Smooth muscle cell (in vitro differentiated cells): ENCODE data around the gene ITGA2B. TPM values are rescaled to one million over a fixed set of nuclear protein-coding genes. Genes with fewer than 3 reads are reported as not detected.

Source experiments
- DNase-seq: peaks from one replicate; lab custom pipeline; 2025; ENCODE audit not compliant: unreplicated experiment; lab: John Stamatoyannopoulos, UW
- H2AFZ ChIP-seq: fragments of 200-600 bp; sonication (generic); 2 replicates; pipeline ENCODE4 v1.6.0; 2016; ENCODE audit warnings: antibody characterized with exemption, low read depth, mild to moderate bottlenecking
- H3F3A ChIP-seq: fragments of 200-600 bp; sonication (generic); 2 replicates; pipeline ENCODE4 v1.6.0; 2017; ENCODE audit warnings: antibody characterized with exemption, low read depth
- H3K27ac ChIP-seq: fragments of 200-600 bp; sonication (generic); 2 replicates; pipeline ENCODE4 v1.5.1; 2016; ENCODE audit warnings: low read depth, mild to moderate bottlenecking
- H3K27me3 ChIP-seq: fragments of 200-600 bp; sonication (generic); 2 replicates; pipeline ENCODE4 v1.6.1; 2016; ENCODE audit warnings: low read depth, mild to moderate bottlenecking
- H3K36me3 ChIP-seq: fragments of 200-600 bp; sonication (generic); 2 replicates; pipeline ENCODE4 v1.5.1; 2016; ENCODE audit warnings: low read depth
- H3K4me1 ChIP-seq: fragments of 200-600 bp; sonication (generic); 2 replicates; pipeline ENCODE4 v1.5.1; 2016; ENCODE audit warnings: low read depth
- H3K4me2 ChIP-seq: fragments of 200-600 bp; sonication (generic); 2 replicates; pipeline ENCODE4 v1.6.0; 2016; ENCODE audit warnings: mild to moderate bottlenecking
- H3K4me3 ChIP-seq: fragments of 200-600 bp; sonication (generic); 2 replicates; pipeline ENCODE4 v1.5.1; 2016; ENCODE audit warnings: mild to moderate bottlenecking
- H3K79me2 ChIP-seq: fragments of 200-600 bp; sonication (generic); 2 replicates; pipeline ENCODE4 v1.6.0; 2016; ENCODE audit warnings: low read depth, mild to moderate bottlenecking
- H3K9ac ChIP-seq: fragments of 200-600 bp; sonication (generic); 2 replicates; pipeline ENCODE4 v1.6.0; 2016; ENCODE audit warnings: low read depth
- H3K9me3 ChIP-seq: fragments of 200-600 bp; sonication (generic); replicated peaks from 2 replicates; pipeline ENCODE4 v1.5.1; 2016; ENCODE audit warnings: low read depth
- H4K20me1 ChIP-seq: fragments of 200-600 bp; sonication (generic); 2 replicates; pipeline ENCODE4 v1.6.0; 2016; ENCODE audit warnings: low read depth
- CTCF ChIP-seq: fragments of 200-600 bp; sonication (generic); IDR thresholded peaks from 2 replicates; pipeline ENCODE4 v1.5.1; 2017; ENCODE audit warnings: borderline replicate concordance, mild to moderate bottlenecking, antibody characterized with exemption; ENCODE audit not compliant: insufficient read depth, poor library complexity, severe bottlenecking
- WGBS: methylation state at CpG from one replicate; pipeline ENCODE4 v1.1.7; 2016; ENCODE audit warnings: low lambda C conversion rate; 5-methylcytosine and 5-hydroxymethylcytosine counted together
- polyA plus RNA-seq: library from polyadenylated mRNA; unstranded; fragments of >200 nt; fragmentation: Nextera tagmentation; extraction: Ambion mirVana; gene quantifications from 2 replicates; pipeline ENCODE4 v1.2.1, GENCODE V29; 2016
- total RNA-seq: library from RNA; depleted of rRNA; stranded (reverse); fragments of >200 nt; gene quantifications from 2 replicates; pipeline ENCODE4 v1.2.3, GENCODE V29; 2014

ITGA2B gene
- total and polyA plus RNA-seq, 2 experiments from 2014 or later, result 2.1 to 4.0 TPM

DNA sequence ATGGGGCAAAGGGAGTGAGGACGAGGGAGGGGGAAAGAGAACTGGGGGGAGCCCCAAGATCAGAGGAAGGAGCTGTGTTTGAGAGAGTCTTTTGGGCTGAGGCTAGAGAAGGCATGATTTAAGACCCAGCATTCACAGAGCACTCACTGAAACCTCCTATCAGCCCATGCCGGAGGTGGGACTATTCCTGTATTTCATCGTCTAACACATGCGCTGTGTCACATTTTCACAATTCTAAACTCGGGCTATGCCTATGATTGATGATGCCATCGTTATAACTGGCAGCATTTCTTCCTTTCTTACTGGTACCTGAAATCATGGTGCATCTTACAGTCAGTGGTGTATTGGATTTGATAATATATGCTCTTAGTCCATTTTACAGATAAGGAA, 29.3 kb downstream of the ITGA2B start:
- Histone ChIP-seq H3K9me3 (no peaks in the 10 kb centered on the region), H4K20me1 (peaks cover 51% of the 10 kb centered on the region), H3K27me3 (no peaks in the 10 kb centered on the region), H3K36me3 (no peaks in the 10 kb centered on the region), H3K27ac (no peak overlapping the region), H2AFZ (no peak overlapping the region), H3K4me1 (peaks cover 25% of the 10 kb centered on the region), H3K9ac (no peak overlapping the region), H3F3A (peaks cover 12% of the 10 kb centered on the region), H3K4me3 (no peak overlapping the region), H3K79me2 (peaks cover 12% of the 10 kb centered on the region), H3K4me2 (peak overlapping the region; percentile 94)
- DNase-seq, result no peak
- WGBS, result 74% methylated on average over 6 of the region's 6 CpGs
- TF ChIP-seq CTCF, result no peak

- WGBS, result 91% methylated on average over 13 of the region's 14 CpGs
- peaks cover 25% of the 10 kb centered on the region for H3K4me1 ChIP-seq
- H3K27me3 ChIP-seq, result no peaks in the 10 kb centered on the region
- H3K9me3 ChIP-seq, result no peaks in the 10 kb centered on the region
- TF ChIP-seq CTCF, result no peak
- H3K79me2 ChIP-seq, result peaks cover 12% of the 10 kb centered on the region
- no peak overlapping the region for H3K9ac ChIP-seq
- no peak for DNase-seq
- peaks cover 51% of the 10 kb centered on the region for H4K20me1 ChIP-seq
- no peak overlapping the region for H2AFZ ChIP-seq
- H3K4me3 ChIP-seq, result no peak overlapping the region
- no peak overlapping the region for H3K4me2 ChIP-seq
- no peak overlapping the region for H3K27ac ChIP-seq
- H3F3A ChIP-seq, result peaks cover 12% of the 10 kb centered on the region
- H3K36me3 ChIP-seq, result no peaks in the 10 kb centered on the region
Measured at GRCh38 chr17:44359458-44360143, 29.8 kb downstream of the ITGA2B start.

- DNase-seq, result no peak
- H3K9me3 ChIP-seq, result no peaks in the 10 kb centered on the region
- TF ChIP-seq CTCF, result no peak
- WGBS, result 96% methylated on average over 6 of the region's 6 CpGs
- H3K36me3 ChIP-seq, result no peaks in the 10 kb centered on the region
- H3K4me2 ChIP-seq, result no peak overlapping the region
- no peak overlapping the region for H3K27ac ChIP-seq
- no peak overlapping the region for H3K9ac ChIP-seq
- H4K20me1 ChIP-seq, result peaks cover 51% of the 10 kb centered on the region
- no peak overlapping the region for H2AFZ ChIP-seq
- no peak overlapping the region for H3K4me3 ChIP-seq
- no peaks in the 10 kb centered on the region for H3K27me3 ChIP-seq
- H3K79me2 ChIP-seq, result peaks cover 12% of the 10 kb centered on the region
- peaks cover 25% of the 10 kb centered on the region for H3K4me1 ChIP-seq
- peaks cover 12% of the 10 kb centered on the region for H3F3A ChIP-seq
Measured at GRCh38 chr17:44359006-44359405, 30.4 kb downstream of the ITGA2B start.

DNA sequence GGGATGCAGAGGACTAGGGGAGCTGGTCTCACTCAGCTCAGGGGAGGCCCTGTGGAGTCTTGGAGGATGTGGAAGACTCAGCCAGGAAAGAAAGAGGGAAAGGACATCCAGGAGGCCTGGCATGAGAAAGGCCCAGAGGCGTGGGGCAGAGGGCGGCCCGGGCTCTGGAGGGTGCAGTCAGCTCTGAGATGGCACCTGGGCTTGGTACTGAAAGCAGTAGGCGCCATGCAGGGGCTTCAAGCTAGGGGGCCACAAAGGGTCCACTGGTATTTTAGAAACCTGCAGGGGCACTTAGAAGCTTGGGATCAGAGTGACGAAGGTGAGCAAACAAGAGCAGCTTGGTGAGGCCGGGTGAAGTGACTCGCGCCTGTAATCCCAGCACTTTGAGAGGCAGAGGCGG, 31.4 kb downstream of the ITGA2B start:
- TF ChIP-seq CTCF, result no peak
- no peak overlapping the region for H3K4me2 ChIP-seq
- H4K20me1 ChIP-seq, result peaks cover 51% of the 10 kb centered on the region
- no peak overlapping the region for H3K9ac ChIP-seq
- no peak for DNase-seq
- H3F3A ChIP-seq, result peaks cover 12% of the 10 kb centered on the region
- H3K27ac ChIP-seq, result no peak overlapping the region
- H3K4me3 ChIP-seq, result no peak overlapping the region
- peaks cover 7% of the 10 kb centered on the region for H3K79me2 ChIP-seq
- H3K36me3 ChIP-seq, result no peaks in the 10 kb centered on the region
- H2AFZ ChIP-seq, result no peak overlapping the region
- 93% methylated on average over 9 of the region's 9 CpGs for WGBS
- H3K9me3 ChIP-seq, result no peaks in the 10 kb centered on the region
- peaks cover 25% of the 10 kb centered on the region for H3K4me1 ChIP-seq
- no peaks in the 10 kb centered on the region for H3K27me3 ChIP-seq
